Measurements from ENCODE around the gene RARRES2. TPM values are rescaled to one million over a fixed set of nuclear protein-coding genes. Genes with fewer than 3 reads are reported as not detected.

RARRES2 gene
- total and polyA plus RNA-seq, 2 of the 13 experiments (the other 11 are each of a cell fraction or from before 2014, with no cell fraction given), result 134 to 172 TPM

DNA sequence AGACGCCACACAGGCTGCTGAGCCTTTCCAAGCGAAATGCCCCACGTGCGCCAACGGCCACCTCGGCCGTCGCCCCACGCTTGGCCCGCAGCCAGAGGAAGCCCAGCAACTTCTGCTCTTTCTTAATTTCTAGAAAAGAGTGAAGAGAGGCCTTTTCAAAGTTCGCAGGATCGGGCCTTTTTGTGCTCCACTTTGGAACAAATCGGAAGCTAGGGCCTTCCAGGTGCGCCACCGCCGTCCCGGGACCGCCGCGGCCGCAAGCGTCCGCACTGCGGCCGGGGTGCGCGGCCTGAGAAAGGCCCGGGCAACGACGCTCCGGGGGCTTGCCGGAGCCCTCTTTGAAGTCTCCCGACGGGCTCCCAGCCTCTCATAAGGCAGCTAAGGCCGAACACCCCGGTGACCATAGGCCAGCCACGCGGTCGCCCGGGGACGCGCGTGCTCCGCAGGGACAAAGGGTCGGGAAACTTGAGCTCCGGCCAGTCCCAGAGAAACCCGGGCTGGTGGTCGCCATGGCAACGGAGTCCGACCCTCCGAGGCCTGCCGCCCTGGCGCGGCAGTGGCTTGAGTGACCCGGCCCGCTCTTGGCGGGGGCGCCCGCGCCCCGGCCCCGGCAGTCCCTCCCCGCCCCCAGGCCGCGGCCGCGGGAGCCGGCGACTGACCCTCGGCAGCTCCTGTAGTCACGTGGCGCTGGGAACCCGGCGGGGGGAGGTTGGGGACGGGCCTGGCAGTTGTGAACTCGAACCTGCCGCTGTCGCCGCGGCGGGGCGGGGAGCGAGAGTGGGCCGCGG is 26.9 kb upstream of the RARRES2 start, which contains the start of gene REPIN1 (continued):
- TF ChIP-seq, protein P1, sequence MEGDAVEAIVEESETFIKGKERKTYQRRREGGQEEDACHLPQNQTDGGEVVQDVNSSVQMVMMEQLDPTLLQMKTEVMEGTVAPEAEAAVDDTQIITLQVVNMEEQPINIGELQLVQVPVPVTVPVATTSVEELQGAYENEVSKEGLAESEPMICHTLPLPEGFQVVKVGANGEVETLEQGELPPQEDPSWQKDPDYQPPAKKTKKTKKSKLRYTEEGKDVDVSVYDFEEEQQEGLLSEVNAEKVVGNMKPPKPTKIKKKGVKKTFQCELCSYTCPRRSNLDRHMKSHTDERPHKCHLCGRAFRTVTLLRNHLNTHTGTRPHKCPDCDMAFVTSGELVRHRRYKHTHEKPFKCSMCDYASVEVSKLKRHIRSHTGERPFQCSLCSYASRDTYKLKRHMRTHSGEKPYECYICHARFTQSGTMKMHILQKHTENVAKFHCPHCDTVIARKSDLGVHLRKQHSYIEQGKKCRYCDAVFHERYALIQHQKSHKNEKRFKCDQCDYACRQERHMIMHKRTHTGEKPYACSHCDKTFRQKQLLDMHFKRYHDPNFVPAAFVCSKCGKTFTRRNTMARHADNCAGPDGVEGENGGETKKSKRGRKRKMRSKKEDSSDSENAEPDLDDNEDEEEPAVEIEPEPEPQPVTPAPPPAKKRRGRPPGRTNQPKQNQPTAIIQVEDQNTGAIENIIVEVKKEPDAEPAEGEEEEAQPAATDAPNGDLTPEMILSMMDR (CRISPR knock-in tag; IDR thresholded peaks at IDR 0.05), result peak; percentile 26; the same call in 1 of the 2 replicates
- TF ChIP-seq ZSCAN12 (CRISPR knock-in tag; IDR thresholded peaks at IDR 0.05), result no peak; the same call in 1 of the 2 replicates
- TF ChIP-seq ZSCAN29 (CRISPR knock-in tag; conservative IDR thresholded peaks at IDR 0.05), result no peak
- 0 out of 2 replicates have a peak, but pooled peaks have one; percentile 1 for TF ChIP-seq ISL2 (CRISPR knock-in tag; IDR thresholded peaks at IDR 0.05)
- peak; percentile 85 for TF ChIP-seq THAP11 (CRISPR knock-in tag; IDR thresholded peaks at IDR 0.05)
- no peak; the same call in 1 of the 2 replicates for TF ChIP-seq SIX4 (CRISPR knock-in tag; IDR thresholded peaks at IDR 0.05)
- peak; percentile 32; the same call in 1 of the 2 replicates for TF ChIP-seq TOPORS (CRISPR knock-in tag; IDR thresholded peaks at IDR 0.05)
- TF ChIP-seq HOXA3 (CRISPR knock-in tag; IDR thresholded peaks at IDR 0.05), result peak; percentile 61
- TF ChIP-seq KDM5B (CRISPR knock-in tag; IDR thresholded peaks at IDR 0.05; ENCODE audit: borderline replicate concordance), result peak; percentile 72; the same call in 1 of the 2 replicates
- TF ChIP-seq CCAR2 (optimal IDR thresholded peaks at IDR 0.05; ENCODE audit: low read depth, low read length), result no peak
- TF ChIP-seq, protein P2, sequence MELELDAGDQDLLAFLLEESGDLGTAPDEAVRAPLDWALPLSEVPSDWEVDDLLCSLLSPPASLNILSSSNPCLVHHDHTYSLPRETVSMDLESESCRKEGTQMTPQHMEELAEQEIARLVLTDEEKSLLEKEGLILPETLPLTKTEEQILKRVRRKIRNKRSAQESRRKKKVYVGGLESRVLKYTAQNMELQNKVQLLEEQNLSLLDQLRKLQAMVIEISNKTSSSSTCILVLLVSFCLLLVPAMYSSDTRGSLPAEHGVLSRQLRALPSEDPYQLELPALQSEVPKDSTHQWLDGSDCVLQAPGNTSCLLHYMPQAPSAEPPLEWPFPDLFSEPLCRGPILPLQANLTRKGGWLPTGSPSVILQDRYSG (CRISPR knock-in tag; IDR thresholded peaks at IDR 0.05), result peak; percentile 70; the same call in 1 of the 2 replicates
- TF ChIP-seq CREB1 (IDR thresholded peaks at IDR 0.05), result no peak
- TF ChIP-seq CREB1 (CRISPR knock-in tag; IDR thresholded peaks at IDR 0.05), result no peak
- TF ChIP-seq ATF7 (IDR thresholded peaks at IDR 0.05), result no peak
- TF ChIP-seq ATF7 (CRISPR knock-in tag; IDR thresholded peaks at IDR 0.05), result no peak; the same call in 1 of the 2 replicates
- TF ChIP-seq HINFP (CRISPR knock-in tag; IDR thresholded peaks at IDR 0.05; ENCODE audit: low read depth), result peak; percentile 83
- TF ChIP-seq SRSF4 (IDR thresholded peaks at IDR 0.05; ENCODE audit: low read depth, low read length, poor library complexity, severe bottlenecking), result no peak
- peak; percentile 54; the same call in 1 of the 2 replicates for TF ChIP-seq FOSL1 (CRISPR knock-in tag; IDR thresholded peaks at IDR 0.05; ENCODE audit: borderline replicate concordance)
- no peak for TF ChIP-seq RARG (CRISPR knock-in tag; IDR thresholded peaks at IDR 0.05; ENCODE audit: low read depth)
- no peak for TF ChIP-seq ZNF550 (CRISPR knock-in tag; IDR thresholded peaks at IDR 0.05; ENCODE audit: borderline replicate concordance)
- no peak for TF ChIP-seq ZKSCAN5 (CRISPR knock-in tag; IDR thresholded peaks at IDR 0.05)
- no peak for TF ChIP-seq SNAI1 (CRISPR knock-in tag; IDR thresholded peaks at IDR 0.05; ENCODE audit: borderline replicate concordance)
- TF ChIP-seq ZNF709 (CRISPR knock-in tag; IDR thresholded peaks at IDR 0.05), result peak; percentile 92
- peak; percentile 53; the same call in 1 of the 2 replicates for TF ChIP-seq ZNF253 (CRISPR knock-in tag; IDR thresholded peaks at IDR 0.05; ENCODE audit: borderline replicate concordance)
- TF ChIP-seq, protein P3, sequence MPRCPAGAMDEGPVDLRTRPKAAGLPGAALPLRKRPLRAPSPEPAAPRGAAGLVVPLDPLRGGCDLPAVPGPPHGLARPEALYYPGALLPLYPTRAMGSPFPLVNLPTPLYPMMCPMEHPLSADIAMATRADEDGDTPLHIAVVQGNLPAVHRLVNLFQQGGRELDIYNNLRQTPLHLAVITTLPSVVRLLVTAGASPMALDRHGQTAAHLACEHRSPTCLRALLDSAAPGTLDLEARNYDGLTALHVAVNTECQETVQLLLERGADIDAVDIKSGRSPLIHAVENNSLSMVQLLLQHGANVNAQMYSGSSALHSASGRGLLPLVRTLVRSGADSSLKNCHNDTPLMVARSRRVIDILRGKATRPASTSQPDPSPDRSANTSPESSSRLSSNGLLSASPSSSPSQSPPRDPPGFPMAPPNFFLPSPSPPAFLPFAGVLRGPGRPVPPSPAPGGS (CRISPR knock-in tag; IDR thresholded peaks at IDR 0.05), result no peak
- peak; percentile 94 for TF ChIP-seq DMAP1 (CRISPR knock-in tag; IDR thresholded peaks at IDR 0.05)

All from HepG2 (cell line).